Keratinocyte (primary cell): Measurements from ENCODE around the gene IQCF2.

Experiments
- EZH2 ChIP-seq: IDR thresholded peaks from one replicate; pipeline ENCODE4 v1.6.1; 2012; ENCODE audit warnings: inconsistent platforms, mild to moderate bottlenecking, low read length, moderate library complexity
- TF ChIP-seq, protein P1 (sequence below), 3 experiments: IDR thresholded peaks in 1 of 3; conservative IDR thresholded peaks in 1 of 3; optimal IDR thresholded peaks in 1 of 3; 2 replicates in 2 of 3; 3 replicates in 1 of 3; pipeline versions ENCODE3 to v1.5.1; 2011; ENCODE audit warnings: low read length in 3 of 3, mild to moderate bottlenecking in 3 of 3, moderate library complexity in 2 of 3, control low read depth in 1 of 3, inconsistent platforms in 1 of 3; ENCODE audit not compliant: insufficient read depth in 2 of 3; ENCODE audit errors: extremely low read depth in 1 of 3

DNA sequence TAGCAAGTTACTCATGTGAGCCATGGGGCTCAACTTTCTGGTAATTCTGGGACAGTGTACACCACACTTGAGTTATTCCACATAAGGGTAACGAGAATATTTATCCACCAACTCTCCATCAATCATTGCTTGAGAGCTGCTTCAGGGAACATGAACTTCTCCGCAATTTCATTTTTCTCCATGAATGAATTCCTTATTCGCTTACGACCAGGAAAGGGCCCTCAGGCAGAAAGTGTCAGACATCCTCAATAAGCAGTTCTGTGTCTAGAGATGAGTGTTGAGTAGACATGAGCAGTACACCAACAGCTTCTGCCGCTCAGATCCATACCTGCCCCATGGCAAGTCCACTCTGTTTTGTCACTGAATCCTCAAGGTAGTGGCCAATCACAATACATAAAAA is 24.8 kb upstream of the IQCF2 start:
- TF ChIP-seq, protein P1, sequence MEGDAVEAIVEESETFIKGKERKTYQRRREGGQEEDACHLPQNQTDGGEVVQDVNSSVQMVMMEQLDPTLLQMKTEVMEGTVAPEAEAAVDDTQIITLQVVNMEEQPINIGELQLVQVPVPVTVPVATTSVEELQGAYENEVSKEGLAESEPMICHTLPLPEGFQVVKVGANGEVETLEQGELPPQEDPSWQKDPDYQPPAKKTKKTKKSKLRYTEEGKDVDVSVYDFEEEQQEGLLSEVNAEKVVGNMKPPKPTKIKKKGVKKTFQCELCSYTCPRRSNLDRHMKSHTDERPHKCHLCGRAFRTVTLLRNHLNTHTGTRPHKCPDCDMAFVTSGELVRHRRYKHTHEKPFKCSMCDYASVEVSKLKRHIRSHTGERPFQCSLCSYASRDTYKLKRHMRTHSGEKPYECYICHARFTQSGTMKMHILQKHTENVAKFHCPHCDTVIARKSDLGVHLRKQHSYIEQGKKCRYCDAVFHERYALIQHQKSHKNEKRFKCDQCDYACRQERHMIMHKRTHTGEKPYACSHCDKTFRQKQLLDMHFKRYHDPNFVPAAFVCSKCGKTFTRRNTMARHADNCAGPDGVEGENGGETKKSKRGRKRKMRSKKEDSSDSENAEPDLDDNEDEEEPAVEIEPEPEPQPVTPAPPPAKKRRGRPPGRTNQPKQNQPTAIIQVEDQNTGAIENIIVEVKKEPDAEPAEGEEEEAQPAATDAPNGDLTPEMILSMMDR (optimal IDR thresholded peaks at IDR 0.05 in 1 of 3, IDR thresholded peaks at IDR 0.05 in 1 of 3, conservative IDR thresholded peaks at IDR 0.05 in 1 of 3; ENCODE audit: extremely low read depth in 1 of 3, insufficient read depth in 2 of 3, low read length in 3 of 3): no peak
- TF ChIP-seq EZH2: no peak
